Thymus (tissue), 11 donors: ENCODE data around the gene DAAM1. TPM values are rescaled to one million over a fixed set of nuclear protein-coding genes. Genes with fewer than 3 reads are reported as not detected.

Experiments used
- DNase-seq, 9 donors: peaks; one replicate each; pipeline ENCODE4 v3.0.0-alpha.2; 2013; ENCODE audit warnings: low spot score in 9 of 9, low read depth in 6 of 9, missing footprints in 1 of 9
- H3K27ac ChIP-seq, 2 donors: one replicate each; pipeline ENCODE4 v1.5.1; 2013; ENCODE audit warnings: control low read depth in 1 of 2, low read depth in 1 of 2, low read length in 1 of 2, mild to moderate bottlenecking in 1 of 2, moderate library complexity in 1 of 2
- H3K27me3 ChIP-seq, 2 donors: one replicate each; pipeline ENCODE4 v1.5.1; 2013; ENCODE audit warnings: low read length in 1 of 2; ENCODE audit not compliant: control insufficient read depth in 2 of 2, insufficient read depth in 1 of 2
- H3K36me3 ChIP-seq, 2 donors: one replicate each; pipeline ENCODE4 v1.5.1; 2013; ENCODE audit warnings: low read length in 1 of 2, mild to moderate bottlenecking in 1 of 2, moderate library complexity in 1 of 2; ENCODE audit not compliant: control insufficient read depth in 2 of 2, insufficient read depth in 2 of 2
- H3K4me1 ChIP-seq, 2 donors: one replicate each; pipeline ENCODE4 v1.5.1; 2013; ENCODE audit warnings: low read length in 2 of 2; ENCODE audit not compliant: control insufficient read depth in 2 of 2, insufficient read depth in 2 of 2
- H3K4me3 ChIP-seq, 2 donors: one replicate each; pipeline ENCODE4 v1.5.1; 2013; ENCODE audit warnings: low read length in 2 of 2, control low read depth in 1 of 2, mild to moderate bottlenecking in 1 of 2
- H3K9me3 ChIP-seq, 2 donors: one replicate each; pipeline ENCODE4 v1.5.1; 2013; ENCODE audit warnings: low read length in 1 of 2, mild to moderate bottlenecking in 1 of 2; ENCODE audit not compliant: control insufficient read depth in 2 of 2, insufficient read depth in 1 of 2
- whole genome bisulfite sequencing: extraction: QIAGEN DNeasy Blood & Tissue Kit; methylation state at CpG from one replicate; pipeline ENCODE4 v1.1.7; 2013; 5-methylcytosine and 5-hydroxymethylcytosine counted together
- polyA plus RNA-seq: library from polyadenylated mRNA; stranded (reverse); fragments of 200-250 nt; gene quantifications from one replicate; pipeline ENCODE4 v1.2.3, GENCODE V29; 2013
- total RNA-seq: library from RNA; stranded (reverse); fragments of 120-200 nt; gene quantifications from one replicate; pipeline ENCODE4 v1.2.4, GENCODE V29; 2013
- donor health status: healthy.

Gene DAAM1
- total and polyA plus RNA-seq, 2 donors, result 8.9 to 11.3 TPM

- WGBS, result 99% methylated on average over 3 of the region's 3 CpGs
- H3K27me3 ChIP-seq, result no peaks in the 10 kb centered on the region
- no peaks in the 10 kb centered on the region for H3K36me3 ChIP-seq
- H3K27ac ChIP-seq, result no peak overlapping the region
- H3K4me1 ChIP-seq, result peaks cover 4 to 5% of the 10 kb centered on the region in 2 donors
- no peak for DNase-seq
- H3K9me3 ChIP-seq, result no peaks in the 10 kb centered on the region
- no peak overlapping the region for H3K4me3 ChIP-seq
These were observed 207.2 kb downstream of the DAAM1 start for GRCh38 chr14:59395672-59396071.

GRCh38 chr14:59398841-59399240 is 210.4 kb downstream of the DAAM1 start:
- no peaks in the 10 kb centered on the region for H3K9me3 ChIP-seq
- no peaks in the 10 kb centered on the region for H3K36me3 ChIP-seq
- WGBS, result 0% methylated on average over 1 of the region's 1 CpG
- no peak overlapping the region for H3K4me3 ChIP-seq
- no peaks in the 10 kb centered on the region for H3K27me3 ChIP-seq
- no peak overlapping the region for H3K27ac ChIP-seq
- H3K4me1 ChIP-seq, result peaks cover 4 to 5% of the 10 kb centered on the region in 2 donors
- DNase-seq, result peak in 2 of 9 donors; percentile 6 to 26

- peaks cover 0 to 10% of the 10 kb centered on the region in 2 donors for H3K9me3 ChIP-seq
- no peak overlapping the region for H3K27ac ChIP-seq
- no peaks in the 10 kb centered on the region for H3K36me3 ChIP-seq
- no peaks in the 10 kb centered on the region for H3K4me1 ChIP-seq
- WGBS, result 65% methylated on average over 6 of the region's 6 CpGs
- no peaks in the 10 kb centered on the region for H3K27me3 ChIP-seq
- no peak for DNase-seq
- H3K4me3 ChIP-seq, result no peak overlapping the region
These were observed 218.2 kb downstream of the DAAM1 start for GRCh38 chr14:59406454-59407245.

- 88% methylated on average over 4 of the region's 4 CpGs for whole genome bisulfite sequencing
- Histone ChIP-seq H3K4me1 (no peaks in the 10 kb centered on the region), H3K27me3 (no peaks in the 10 kb centered on the region), H3K36me3 (no peaks in the 10 kb centered on the region), H3K9me3 (peaks cover 0 to 10% of the 10 kb centered on the region in 2 donors), H3K27ac (no peak overlapping the region), H3K4me3 (no peak overlapping the region)
- DNase-seq, result no peak
These were observed 219.0 kb downstream of the DAAM1 start for GRCh38 chr14:59407246-59408010.

- 87% methylated on average over 5 of the region's 5 CpGs for WGBS
- H3K4me1 ChIP-seq, result no peaks in the 10 kb centered on the region
- H3K36me3 ChIP-seq, result no peaks in the 10 kb centered on the region
- no peak overlapping the region for H3K27ac ChIP-seq
- H3K27me3 ChIP-seq, result no peaks in the 10 kb centered on the region
- H3K4me3 ChIP-seq, result no peak overlapping the region
- no peak for DNase-seq
- no peaks in the 10 kb centered on the region for H3K9me3 ChIP-seq
These were observed 227.6 kb downstream of the DAAM1 start for GRCh38 chr14:59415836-59416602.

GRCh38 chr14:59417311-59417710 is 228.8 kb downstream of the DAAM1 start:
- Histone ChIP-seq H3K27ac (no peak overlapping the region), H3K4me3 (no peak overlapping the region), H3K4me1 (no peaks in the 10 kb centered on the region), H3K36me3 (no peaks in the 10 kb centered on the region), H3K27me3 (no peaks in the 10 kb centered on the region), H3K9me3 (no peaks in the 10 kb centered on the region)
- no peak for DNase-seq
- 81% methylated on average over 6 of the region's 6 CpGs for WGBS

GRCh38 chr14:59419303-59419702 is 230.8 kb downstream of the DAAM1 start:
- 98% methylated on average over 2 of the region's 2 CpGs for WGBS
- no peak for DNase-seq
- H3K9me3 ChIP-seq, result no peaks in the 10 kb centered on the region
- no peaks in the 10 kb centered on the region for H3K4me1 ChIP-seq
- no peaks in the 10 kb centered on the region for H3K36me3 ChIP-seq
- no peak overlapping the region for H3K27ac ChIP-seq
- H3K27me3 ChIP-seq, result no peaks in the 10 kb centered on the region
- H3K4me3 ChIP-seq, result no peak overlapping the region
